Measurements from ENCODE around the gene PIGU. TPM values are rescaled to one million over a fixed set of nuclear protein-coding genes. Genes with fewer than 3 reads are reported as not detected.

Gene PIGU
- polyA plus RNA-seq, 1 donor from 2014 or later, result 35.8 TPM

- Histone ChIP-seq H3K4me2 (ENCODE audit: low read length) (no peak overlapping the region), H3K27me3 (ENCODE audit: insufficient read depth, low read depth, low read length) (no peaks in the 10 kb centered on the region), H3K79me2 (replicated peaks; ENCODE audit: insufficient read depth, low read length) (peaks cover 24% of the 10 kb centered on the region), H3K9ac (ENCODE audit: low read length) (no peak overlapping the region), H2AFZ (ENCODE audit: low read depth, low read length) (no peak overlapping the region), H3K9me3 (ENCODE audit: low read length) (no peaks in the 10 kb centered on the region), H4K20me1 (ENCODE audit: insufficient read depth) (no peaks in the 10 kb centered on the region), H3K4me3 (ENCODE audit: low read length) (no peak overlapping the region), H3K9me2 (ENCODE audit: insufficient read depth, low read length) (no peaks in the 10 kb centered on the region), H3K36me3 (ENCODE audit: insufficient read depth, low read length) (no peaks in the 10 kb centered on the region), H3K27ac (ENCODE audit: low read length) (no peak overlapping the region), H3F3A (ENCODE audit: insufficient read depth, low read length, poor library complexity, severe bottlenecking) (no peaks in the 10 kb centered on the region)
- TF ChIP-seq RAD21 (conservative IDR thresholded peaks at IDR 0.05), result no peak
- no peak for TF ChIP-seq EP300 (conservative IDR thresholded peaks at IDR 0.05; ENCODE audit: poor library complexity, severe bottlenecking)
- TF ChIP-seq, protein P1, sequence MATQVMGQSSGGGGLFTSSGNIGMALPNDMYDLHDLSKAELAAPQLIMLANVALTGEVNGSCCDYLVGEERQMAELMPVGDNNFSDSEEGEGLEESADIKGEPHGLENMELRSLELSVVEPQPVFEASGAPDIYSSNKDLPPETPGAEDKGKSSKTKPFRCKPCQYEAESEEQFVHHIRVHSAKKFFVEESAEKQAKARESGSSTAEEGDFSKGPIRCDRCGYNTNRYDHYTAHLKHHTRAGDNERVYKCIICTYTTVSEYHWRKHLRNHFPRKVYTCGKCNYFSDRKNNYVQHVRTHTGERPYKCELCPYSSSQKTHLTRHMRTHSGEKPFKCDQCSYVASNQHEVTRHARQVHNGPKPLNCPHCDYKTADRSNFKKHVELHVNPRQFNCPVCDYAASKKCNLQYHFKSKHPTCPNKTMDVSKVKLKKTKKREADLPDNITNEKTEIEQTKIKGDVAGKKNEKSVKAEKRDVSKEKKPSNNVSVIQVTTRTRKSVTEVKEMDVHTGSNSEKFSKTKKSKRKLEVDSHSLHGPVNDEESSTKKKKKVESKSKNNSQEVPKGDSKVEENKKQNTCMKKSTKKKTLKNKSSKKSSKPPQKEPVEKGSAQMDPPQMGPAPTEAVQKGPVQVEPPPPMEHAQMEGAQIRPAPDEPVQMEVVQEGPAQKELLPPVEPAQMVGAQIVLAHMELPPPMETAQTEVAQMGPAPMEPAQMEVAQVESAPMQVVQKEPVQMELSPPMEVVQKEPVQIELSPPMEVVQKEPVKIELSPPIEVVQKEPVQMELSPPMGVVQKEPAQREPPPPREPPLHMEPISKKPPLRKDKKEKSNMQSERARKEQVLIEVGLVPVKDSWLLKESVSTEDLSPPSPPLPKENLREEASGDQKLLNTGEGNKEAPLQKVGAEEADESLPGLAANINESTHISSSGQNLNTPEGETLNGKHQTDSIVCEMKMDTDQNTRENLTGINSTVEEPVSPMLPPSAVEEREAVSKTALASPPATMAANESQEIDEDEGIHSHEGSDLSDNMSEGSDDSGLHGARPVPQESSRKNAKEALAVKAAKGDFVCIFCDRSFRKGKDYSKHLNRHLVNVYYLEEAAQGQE (IDR thresholded peaks at IDR 0.05; ENCODE audit: borderline replicate concordance), result no peak
- TF ChIP-seq SMC3 (conservative IDR thresholded peaks at IDR 0.05; ENCODE audit: poor library complexity), result no peak
- TF ChIP-seq EZH2 (IDR thresholded peaks at IDR 0.05; ENCODE audit: borderline replicate concordance, insufficient read depth, low read length, poor library complexity, severe bottlenecking), result no peak
- TF ChIP-seq MXI1 (conservative IDR thresholded peaks at IDR 0.05; ENCODE audit: poor library complexity, severe bottlenecking), result no peak
Measured at GRCh38 chr20:34525709-34526416, 151.0 kb downstream of the PIGU start.

GRCh38 chr20:34525342-34525708 is 151.6 kb downstream of the PIGU start:
- no peaks in the 10 kb centered on the region for H3K36me3 ChIP-seq (ENCODE audit: insufficient read depth, low read length)
- no peaks in the 10 kb centered on the region for H3K9me2 ChIP-seq (ENCODE audit: insufficient read depth, low read length)
- H4K20me1 ChIP-seq (ENCODE audit: insufficient read depth), result no peaks in the 10 kb centered on the region
- no peak overlapping the region for H3K4me2 ChIP-seq (ENCODE audit: low read length)
- no peaks in the 10 kb centered on the region for H3K27me3 ChIP-seq (ENCODE audit: insufficient read depth, low read depth, low read length)
- no peaks in the 10 kb centered on the region for H3K9me3 ChIP-seq (ENCODE audit: low read length)
- peaks cover 27% of the 10 kb centered on the region for H3K79me2 ChIP-seq (replicated peaks; ENCODE audit: insufficient read depth, low read length)
- TF ChIP-seq SMC3 (conservative IDR thresholded peaks at IDR 0.05; ENCODE audit: poor library complexity) (no peak), TAF1 (IDR thresholded peaks at IDR 0.05; ENCODE audit: low read depth) (no peak), RAD21 (conservative IDR thresholded peaks at IDR 0.05) (no peak), EP300 (conservative IDR thresholded peaks at IDR 0.05; ENCODE audit: poor library complexity, severe bottlenecking) (no peak), CTCF (IDR thresholded peaks at IDR 0.05; ENCODE audit: poor library complexity, severe bottlenecking) (no peak), EZH2 (IDR thresholded peaks at IDR 0.05; ENCODE audit: borderline replicate concordance, insufficient read depth, low read length, poor library complexity, severe bottlenecking) (no peak), MXI1 (conservative IDR thresholded peaks at IDR 0.05; ENCODE audit: poor library complexity, severe bottlenecking) (no peak), POLR2AphosphoS5 (IDR thresholded peaks at IDR 0.05) (no peak)
- TF ChIP-seq, protein P1 (IDR thresholded peaks at IDR 0.05; ENCODE audit: borderline replicate concordance), result no peak
- H2AFZ ChIP-seq (ENCODE audit: low read depth, low read length), result no peak overlapping the region
- no peaks in the 10 kb centered on the region for H3F3A ChIP-seq (ENCODE audit: insufficient read depth, low read length, poor library complexity, severe bottlenecking)
- H3K27ac ChIP-seq (ENCODE audit: low read length), result no peak overlapping the region
- H3K9ac ChIP-seq (ENCODE audit: low read length), result no peak overlapping the region
- H3K4me3 ChIP-seq (ENCODE audit: low read length), result no peak overlapping the region
